Coronary artery (tissue), 2 donors: Measurements from ENCODE around the gene HELZ.

Source experiments
- DNase-seq: peaks from one replicate; pipeline ENCODE4 v3.0.0-alpha.2; 2017; ENCODE audit warnings: low spot score
- H3K27ac ChIP-seq, 2 donors: fragments of 200-600 bp; sonication (generic); one replicate each; pipeline ENCODE4 v1.5.1; 2016 to 2019
- H3K4me3 ChIP-seq: fragments of 200-600 bp; sonication (generic); 2 replicates; pipeline ENCODE4 v1.5.1; 2016; ENCODE audit warnings: mild to moderate bottlenecking, moderate library complexity
- TF ChIP-seq, protein P1 (sequence below): fragments of 200-600 bp; sonication (generic); IDR thresholded peaks from one replicate; pipeline ENCODE4 v1.5.1; 2019; ENCODE audit warnings: antibody characterized with exemption

The HELZ gene

DNA sequence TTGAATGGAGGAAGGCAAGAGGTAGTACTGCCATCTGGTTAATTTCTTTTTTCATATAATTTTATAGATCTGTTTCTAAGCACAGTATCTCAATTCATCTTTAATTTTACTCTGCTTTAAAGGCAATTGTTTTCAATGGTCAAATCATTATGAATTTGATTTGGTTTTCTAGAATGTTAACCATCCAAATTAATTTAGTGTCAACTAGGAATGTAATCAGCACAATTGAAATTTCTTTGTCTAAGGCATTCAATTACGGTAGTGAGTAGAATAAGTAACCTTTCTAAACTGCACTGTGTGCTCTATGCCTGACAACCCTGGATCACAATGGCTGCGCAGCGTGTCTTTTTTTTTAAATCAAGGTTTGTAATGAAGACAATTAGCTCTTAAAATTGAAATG lies 156.4 kb downstream of the HELZ start:
- no peak overlapping the region for H3K4me3 ChIP-seq
- no peak for DNase-seq
- TF ChIP-seq, protein P1, sequence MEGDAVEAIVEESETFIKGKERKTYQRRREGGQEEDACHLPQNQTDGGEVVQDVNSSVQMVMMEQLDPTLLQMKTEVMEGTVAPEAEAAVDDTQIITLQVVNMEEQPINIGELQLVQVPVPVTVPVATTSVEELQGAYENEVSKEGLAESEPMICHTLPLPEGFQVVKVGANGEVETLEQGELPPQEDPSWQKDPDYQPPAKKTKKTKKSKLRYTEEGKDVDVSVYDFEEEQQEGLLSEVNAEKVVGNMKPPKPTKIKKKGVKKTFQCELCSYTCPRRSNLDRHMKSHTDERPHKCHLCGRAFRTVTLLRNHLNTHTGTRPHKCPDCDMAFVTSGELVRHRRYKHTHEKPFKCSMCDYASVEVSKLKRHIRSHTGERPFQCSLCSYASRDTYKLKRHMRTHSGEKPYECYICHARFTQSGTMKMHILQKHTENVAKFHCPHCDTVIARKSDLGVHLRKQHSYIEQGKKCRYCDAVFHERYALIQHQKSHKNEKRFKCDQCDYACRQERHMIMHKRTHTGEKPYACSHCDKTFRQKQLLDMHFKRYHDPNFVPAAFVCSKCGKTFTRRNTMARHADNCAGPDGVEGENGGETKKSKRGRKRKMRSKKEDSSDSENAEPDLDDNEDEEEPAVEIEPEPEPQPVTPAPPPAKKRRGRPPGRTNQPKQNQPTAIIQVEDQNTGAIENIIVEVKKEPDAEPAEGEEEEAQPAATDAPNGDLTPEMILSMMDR = no peak
- no peak overlapping the region for H3K27ac ChIP-seq

- no peak for DNase-seq
- H3K4me3 ChIP-seq = no peak overlapping the region
- no peak overlapping the region for H3K27ac ChIP-seq
- TF ChIP-seq, protein P1 = no peak
Measured at GRCh38 chr17:67085406-67085805, 159.6 kb downstream of the HELZ start.

DNA sequence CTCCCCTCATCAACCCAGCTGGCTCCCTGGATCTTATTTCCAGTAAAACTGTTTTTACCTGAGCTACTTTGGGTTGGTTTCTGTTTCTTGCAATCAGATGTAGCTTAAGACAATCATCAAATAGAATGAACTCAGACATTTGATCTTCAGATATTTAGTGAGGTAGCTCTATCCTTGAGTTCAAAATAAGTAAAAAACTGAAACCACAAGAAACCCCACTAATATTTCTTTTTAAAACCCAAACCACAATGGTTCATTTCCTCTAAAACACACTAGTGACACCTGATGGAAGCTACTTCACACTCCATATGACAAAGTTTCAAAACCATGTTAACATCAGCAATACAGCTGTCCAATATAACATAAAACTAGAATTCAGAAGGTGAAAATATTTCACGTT lies 162.9 kb downstream of the HELZ start:
- TF ChIP-seq, protein P1 = no peak
- Histone ChIP-seq H3K4me3 (no peak overlapping the region), H3K27ac (no peak overlapping the region)
- no peak for DNase-seq

DNA sequence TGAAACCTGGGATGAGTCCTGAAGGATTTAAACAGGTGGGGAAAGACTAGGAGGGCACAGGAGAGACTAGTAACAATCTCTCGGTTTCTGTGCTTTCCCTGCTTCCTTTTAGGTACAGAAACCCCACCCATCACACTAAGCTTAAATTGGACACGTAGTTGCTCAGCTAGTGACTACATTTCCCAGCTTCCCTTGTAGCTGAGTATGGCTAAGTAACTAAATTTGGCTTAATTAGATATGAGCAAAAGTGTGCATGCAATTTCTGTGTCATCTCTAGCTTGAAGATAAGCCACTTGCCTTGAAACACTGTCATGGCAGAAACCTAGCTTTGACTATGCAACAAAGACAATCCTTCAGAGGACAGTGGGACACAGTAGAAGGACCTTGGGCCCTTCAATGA lies 164.2 kb downstream of the HELZ start:
- Histone ChIP-seq H3K27ac (no peak overlapping the region), H3K4me3 (no peak overlapping the region)
- TF ChIP-seq, protein P1 = no peak
- DNase-seq = no peak

- TF ChIP-seq, protein P1 = no peak
- no peak for DNase-seq
- Histone ChIP-seq H3K4me3 (no peak overlapping the region), H3K27ac (no peak overlapping the region)
Measured at GRCh38 chr17:67079491-67079890, 165.5 kb downstream of the HELZ start.

DNA sequence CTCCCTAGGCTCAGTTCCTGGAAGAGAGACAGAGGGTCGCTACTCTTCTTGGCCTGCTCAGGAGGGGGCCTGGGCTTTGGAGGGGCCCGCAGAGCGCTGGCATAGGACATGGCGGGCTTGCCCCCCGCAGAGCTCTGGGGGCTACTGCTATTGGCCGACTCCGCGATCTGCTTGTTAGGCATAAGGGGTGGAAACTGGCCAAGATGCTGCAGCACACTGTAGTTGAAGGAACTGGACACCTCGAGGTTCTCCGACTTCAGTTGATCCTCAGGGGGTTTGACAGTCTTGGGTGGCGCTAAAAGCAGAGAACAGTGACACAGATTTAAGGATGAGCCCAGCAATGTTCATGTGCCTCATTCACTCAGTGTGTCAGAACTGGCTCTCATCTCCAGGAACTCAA lies 166.7 kb downstream of the HELZ start:
- Histone ChIP-seq H3K27ac (no peak overlapping the region), H3K4me3 (no peak overlapping the region)
- TF ChIP-seq, protein P1 = no peak
- DNase-seq = no peak

DNA sequence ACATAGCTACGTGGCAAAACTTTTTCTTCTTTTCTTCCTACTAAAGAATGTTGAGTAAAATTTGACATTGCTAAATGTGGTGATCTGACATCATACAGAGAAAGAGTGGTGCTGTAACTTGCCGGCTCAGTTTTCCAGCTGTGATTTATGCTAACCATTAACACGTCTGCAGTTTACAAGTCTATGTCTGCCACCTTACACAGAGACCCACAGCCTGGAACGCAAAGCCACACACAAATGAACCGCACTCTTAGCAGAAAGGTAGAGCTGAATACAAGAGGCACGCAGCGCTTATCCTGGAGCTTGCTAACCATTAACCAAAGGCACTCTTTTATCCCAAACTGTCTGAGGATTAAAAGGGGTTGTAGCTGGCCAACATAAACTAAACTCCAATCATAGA lies 168.7 kb downstream of the HELZ start:
- DNase-seq = no peak
- TF ChIP-seq, protein P1 = no peak
- H3K4me3 ChIP-seq = no peak overlapping the region
- H3K27ac ChIP-seq = no peak overlapping the region
